GM23338 (cell line): Measurements from ENCODE around the gene PASD1.

Experiments
- CTCF ChIP-seq, 2 experiments: fragments of 200-600 bp in 1 of 2; sonication (generic) in 1 of 2; conservative IDR thresholded peaks; 2 replicates each; pipeline versions ENCODE4 v1.5.1 to v1.6.1; 2016 to 2017; ENCODE audit warnings: antibody characterized with exemption in 2 of 2, low read depth in 2 of 2, mild to moderate bottlenecking in 2 of 2, moderate library complexity in 1 of 2
- EZH2 ChIP-seq: fragments of 200-600 bp; sonication (generic); IDR thresholded peaks from one replicate; pipeline ENCODE4 v1.8.0; 2017; ENCODE audit warnings: antibody characterized with exemption, mild to moderate bottlenecking, low read depth; ENCODE audit not compliant: unreplicated experiment
- POLR2AphosphoS5 ChIP-seq: IDR thresholded peaks from 2 replicates; pipeline ENCODE4 v1.6.1; 2016; ENCODE audit warnings: antibody characterized with exemption, low read depth

- no peak for TF ChIP-seq CTCF (conservative IDR thresholded peaks at IDR 0.05; ENCODE audit: low read depth in 2 of 2)
- no peak for TF ChIP-seq EZH2
- no peak for TF ChIP-seq POLR2AphosphoS5
Measured at GRCh38 chrX:151688695-151689094, 125.2 kb downstream of the PASD1 start.
